ENCODE results near the gene PLPPR2. TPM values are rescaled to one million over a fixed set of nuclear protein-coding genes. Genes with fewer than 3 reads are reported as not detected.

The PLPPR2 gene
- total RNA-seq, 1 donor from 2014 or later, result 6.7 TPM

DNA sequence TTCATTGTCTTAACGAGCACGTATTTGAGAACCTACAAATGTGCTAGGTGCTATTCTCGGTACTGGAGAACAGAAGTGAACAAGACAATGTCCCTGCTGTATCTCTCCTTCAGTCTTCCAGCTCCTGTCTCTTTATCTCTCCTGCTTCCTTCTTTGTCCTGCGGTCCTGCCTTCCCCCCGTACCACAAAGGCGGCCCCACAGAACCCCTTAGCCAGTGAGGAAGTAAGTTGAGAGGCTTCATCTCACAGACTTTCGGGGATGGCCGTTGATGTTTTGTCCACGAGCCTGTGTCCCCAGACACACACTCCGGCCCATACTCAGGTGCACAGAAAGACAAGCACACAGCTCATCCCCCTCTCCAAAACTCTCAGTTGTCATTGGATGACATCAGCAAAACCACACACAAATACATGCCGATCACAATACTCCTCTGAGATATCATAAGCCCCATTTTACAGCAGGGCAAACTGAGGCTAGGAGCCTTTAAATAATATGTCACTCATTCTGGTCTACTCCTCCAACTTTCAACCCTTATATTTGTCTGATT, 18.7 kb downstream of the PLPPR2 start:
- no peak for DNase-seq (ENCODE audit: low read depth)
- H3K27me3 ChIP-seq (ENCODE audit: control insufficient read depth, insufficient read depth, low read length), result no peaks in the 10 kb centered on the region
- TF ChIP-seq, protein P1, sequence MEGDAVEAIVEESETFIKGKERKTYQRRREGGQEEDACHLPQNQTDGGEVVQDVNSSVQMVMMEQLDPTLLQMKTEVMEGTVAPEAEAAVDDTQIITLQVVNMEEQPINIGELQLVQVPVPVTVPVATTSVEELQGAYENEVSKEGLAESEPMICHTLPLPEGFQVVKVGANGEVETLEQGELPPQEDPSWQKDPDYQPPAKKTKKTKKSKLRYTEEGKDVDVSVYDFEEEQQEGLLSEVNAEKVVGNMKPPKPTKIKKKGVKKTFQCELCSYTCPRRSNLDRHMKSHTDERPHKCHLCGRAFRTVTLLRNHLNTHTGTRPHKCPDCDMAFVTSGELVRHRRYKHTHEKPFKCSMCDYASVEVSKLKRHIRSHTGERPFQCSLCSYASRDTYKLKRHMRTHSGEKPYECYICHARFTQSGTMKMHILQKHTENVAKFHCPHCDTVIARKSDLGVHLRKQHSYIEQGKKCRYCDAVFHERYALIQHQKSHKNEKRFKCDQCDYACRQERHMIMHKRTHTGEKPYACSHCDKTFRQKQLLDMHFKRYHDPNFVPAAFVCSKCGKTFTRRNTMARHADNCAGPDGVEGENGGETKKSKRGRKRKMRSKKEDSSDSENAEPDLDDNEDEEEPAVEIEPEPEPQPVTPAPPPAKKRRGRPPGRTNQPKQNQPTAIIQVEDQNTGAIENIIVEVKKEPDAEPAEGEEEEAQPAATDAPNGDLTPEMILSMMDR (IDR thresholded peaks at IDR 0.05; ENCODE audit: insufficient read depth, low read length, poor library complexity, severe bottlenecking), result no peak
- H3K4me3 ChIP-seq (ENCODE audit: low read depth, low read length), result peak overlapping the region; percentile 59
- H3K36me3 ChIP-seq (ENCODE audit: control insufficient read depth, insufficient read depth, low read length), result no peaks in the 10 kb centered on the region

GRCh38 chr19:11374433-11375142, 19.4 kb downstream of the PLPPR2 start, which contains the start of gene SWSAP1:
SWSAP1 (plus strand) TSS chr19:11374666; CDS start chr19:11374681, 15 bp downstream.
- peak within 1 kb of the TSS; percentile 59 for H3K4me3 ChIP-seq (ENCODE audit: low read depth, low read length)
- H3K27me3 ChIP-seq (ENCODE audit: control insufficient read depth, insufficient read depth, low read length), result no peaks in the 10 kb centered on the region
- no peaks in the 10 kb centered on the region for H3K36me3 ChIP-seq (ENCODE audit: control insufficient read depth, insufficient read depth, low read length)
- DNase-seq (ENCODE audit: low read depth), result peak; percentile 98
- TF ChIP-seq, protein P1 (IDR thresholded peaks at IDR 0.05; ENCODE audit: insufficient read depth, low read length, poor library complexity, severe bottlenecking), result no peak

DNA sequence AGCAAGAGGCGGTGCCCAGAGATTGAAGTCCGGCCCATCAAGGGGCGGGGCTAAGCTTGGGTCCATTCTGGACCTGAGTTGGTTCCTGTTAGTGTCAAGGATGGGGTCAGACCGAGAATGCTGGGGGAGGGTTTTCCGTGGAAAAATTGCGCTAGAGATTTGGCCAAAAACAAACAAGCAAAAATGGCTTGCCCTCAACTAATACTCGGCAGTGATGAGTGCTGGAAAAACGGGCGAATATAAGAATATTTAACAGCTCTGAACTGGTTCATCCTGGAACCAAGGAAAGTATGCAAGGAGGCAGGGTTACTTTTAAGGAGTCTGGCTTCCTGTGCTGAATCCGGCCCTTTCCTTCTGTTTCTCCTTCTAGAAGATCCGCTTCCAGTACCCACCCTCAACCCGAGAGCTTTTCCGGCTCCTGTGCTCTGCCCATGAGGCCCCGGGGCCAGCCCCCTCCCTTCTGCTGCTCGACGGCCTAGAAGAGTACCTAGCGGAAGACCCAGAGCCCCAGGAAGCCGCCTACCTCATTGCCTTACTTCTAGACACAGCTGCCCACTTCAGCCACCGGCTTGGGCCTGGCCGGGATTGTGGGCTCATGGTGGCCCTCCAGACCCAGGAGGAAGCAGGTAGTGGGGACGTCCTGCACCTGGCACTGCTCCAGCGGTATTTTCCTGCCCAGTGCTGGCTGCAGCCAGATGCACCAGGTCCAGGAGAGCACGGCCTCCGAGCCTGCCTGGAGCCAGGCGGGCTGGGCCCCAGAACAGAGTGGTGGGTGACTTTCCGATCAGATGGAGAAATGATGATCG, 20.1 kb downstream of the PLPPR2 start:
- DNase-seq (ENCODE audit: low read depth), result no peak
- TF ChIP-seq, protein P1 (IDR thresholded peaks at IDR 0.05; ENCODE audit: insufficient read depth, low read length, poor library complexity, severe bottlenecking), result no peak

DNA sequence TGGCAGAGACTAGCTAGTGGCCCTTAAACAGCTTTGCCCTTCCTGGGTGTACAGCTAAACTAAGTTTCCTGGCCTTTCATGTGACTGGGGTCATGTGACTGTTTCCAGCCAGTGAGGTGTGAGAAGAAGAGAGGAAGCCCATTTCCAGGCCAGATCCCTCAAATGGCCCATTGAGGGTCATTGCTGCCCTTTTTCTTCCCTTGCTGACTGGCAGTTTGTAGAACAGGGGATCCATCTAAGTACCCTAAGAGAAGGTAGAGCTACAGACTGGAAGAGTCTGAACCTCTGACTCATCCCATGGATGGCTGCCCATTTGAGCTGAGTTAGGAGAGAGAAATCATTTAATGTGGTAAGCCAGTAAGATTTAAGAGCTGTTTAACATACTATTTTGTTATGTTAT, 22.0 kb downstream of the PLPPR2 start:
- Histone ChIP-seq H3K27me3 (ENCODE audit: control insufficient read depth, insufficient read depth, low read length) (peaks cover 5% of the 10 kb centered on the region), H3K4me3 (ENCODE audit: low read depth, low read length) (no peak overlapping the region), H3K36me3 (ENCODE audit: control insufficient read depth, insufficient read depth, low read length) (no peaks in the 10 kb centered on the region)
- peak; percentile 69 for DNase-seq (ENCODE audit: low read depth)
- TF ChIP-seq, protein P1 (IDR thresholded peaks at IDR 0.05; ENCODE audit: insufficient read depth, low read length, poor library complexity, severe bottlenecking), result no peak

More for the DNA sequence above, 20.1 kb downstream of the PLPPR2 start:
- Histone ChIP-seq H3K27me3 (ENCODE audit: control insufficient read depth, insufficient read depth, low read length) (no peaks in the 10 kb centered on the region), H3K36me3 (ENCODE audit: control insufficient read depth, insufficient read depth, low read length) (no peaks in the 10 kb centered on the region), H3K4me3 (ENCODE audit: low read depth, low read length) (peak overlapping the region; percentile 41)

DNA sequence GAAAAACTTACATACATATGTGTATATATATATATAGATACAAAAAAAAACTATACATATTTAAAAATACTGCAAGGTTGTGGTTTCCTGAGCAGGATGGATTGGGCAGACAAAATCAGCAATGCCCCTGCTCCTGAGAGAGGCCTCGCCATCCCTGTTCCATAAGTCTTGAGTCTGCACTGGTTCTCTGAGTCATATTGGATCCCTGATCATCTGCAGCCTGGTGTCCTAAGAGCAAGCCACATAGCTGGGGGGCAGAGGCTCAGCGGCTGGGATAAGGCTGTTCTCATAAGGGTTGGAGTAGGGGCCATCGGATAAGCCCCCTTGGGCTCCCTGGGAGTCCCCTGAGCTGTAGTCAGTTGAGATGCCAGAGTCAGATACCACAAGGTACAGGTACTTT, 22.5 kb downstream of the PLPPR2 start:
- TF ChIP-seq, protein P1 (IDR thresholded peaks at IDR 0.05; ENCODE audit: insufficient read depth, low read length, poor library complexity, severe bottlenecking), result no peak
- DNase-seq (ENCODE audit: low read depth), result no peak
- Histone ChIP-seq H3K36me3 (ENCODE audit: control insufficient read depth, insufficient read depth, low read length) (no peaks in the 10 kb centered on the region), H3K27me3 (ENCODE audit: control insufficient read depth, insufficient read depth, low read length) (peaks cover 7% of the 10 kb centered on the region), H3K4me3 (ENCODE audit: low read depth, low read length) (no peak overlapping the region)
